Colonic mucosa (tissue), 4 donors: ENCODE results near the gene C1orf56. TPM values are rescaled to one million over a fixed set of nuclear protein-coding genes. Genes with fewer than 3 reads are reported as not detected.

Experiments used
- DNase-seq: peaks from one replicate; pipeline ENCODE4 v3.0.0-alpha.2; 2020
- H3K27ac ChIP-seq: fragments of 200-600 bp; one replicate; pipeline ENCODE4 v1.8.0; 2021
- H3K27me3 ChIP-seq: fragments of 200-600 bp; one replicate; pipeline ENCODE4 v1.8.0; 2021
- H3K36me3 ChIP-seq: fragments of 200-600 bp; one replicate; pipeline ENCODE4 v1.8.0; 2021
- H3K4me1 ChIP-seq: fragments of 200-600 bp; one replicate; pipeline ENCODE4 v1.8.0; 2021; ENCODE audit warnings: mild to moderate bottlenecking
- H3K4me3 ChIP-seq: fragments of 200-600 bp; one replicate; pipeline ENCODE4 v1.8.0; 2021
- H3K9ac ChIP-seq, 2 donors: one replicate each; pipeline ENCODE4 v1.7.0; 2013; ENCODE audit warnings: control low read depth in 2 of 2, low read depth in 2 of 2, low read length in 2 of 2
- H3K9me3 ChIP-seq: fragments of 200-600 bp; one replicate; pipeline ENCODE4 v1.8.0; 2021
- CTCF ChIP-seq: fragments of 200-600 bp; IDR thresholded peaks from one replicate; pipeline ENCODE4 v1.8.0; 2022; ENCODE audit warnings: antibody characterized with exemption, mild to moderate bottlenecking
- intact Hi-C: fragments of 100-400 bp; cut with DNase I; formaldehyde crosslinking; loops from one replicate; pipeline ENCODE4 v1.14.1; 2022
- total RNA-seq, 2 donors: library from RNA; stranded (reverse); fragmentation: NEBNext Ultra II Directional in 1 of 2; extraction: Animal tissue kit (Norgen Biotek cat#: 25700) in 1 of 2; gene quantifications; one replicate each; pipeline ENCODE4 v1.2.1, GENCODE V29; 2021
- donor health status: healthy.
- donor health status: DM: no; HTN: no; CAD: no.
- donor health status: DM: no; HTN: no; CAD: no.

C1orf56 gene
- total RNA-seq, 2 donors from 2014 or later = 2.6 to 3.2 TPM

- Histone ChIP-seq H3K4me3 (no peak overlapping the region), H3K27ac (no peak overlapping the region), H3K4me1 (no peaks in the 10 kb centered on the region), H3K36me3 (peaks cover 3% of the 10 kb centered on the region), H3K27me3 (no peaks in the 10 kb centered on the region), H3K9ac (no peak overlapping the region), H3K9me3 (no peaks in the 10 kb centered on the region)
- peak; percentile 83 for DNase-seq
- TF ChIP-seq CTCF = peak; percentile 48
- intact Hi-C loops = loop anchor here (10.0 kb wide), 1 partner anchor 130 kb away; the partner anchor contains the start of gene TNFAIP8L2
These were observed 22.9 kb upstream of the C1orf56 start for GRCh38 chr1:151024540-151025146.

GRCh38 chr1:151026460-151026859 lies 21.1 kb upstream of the C1orf56 start:
- intact Hi-C loops = loop anchor here (10.0 kb wide), 1 partner anchor 128 kb away; the partner anchor contains the start of gene TNFAIP8L2

GRCh38 chr1:151032164-151032563 lies 15.4 kb upstream of the C1orf56 start:
- H3K27ac ChIP-seq = no peak overlapping the region
- intact Hi-C loops = no loop called here
- no peaks in the 10 kb centered on the region for H3K9me3 ChIP-seq
- no peak for TF ChIP-seq CTCF
- H3K27me3 ChIP-seq = no peaks in the 10 kb centered on the region
- H3K4me3 ChIP-seq = no peak overlapping the region
- peaks cover 5% of the 10 kb centered on the region for H3K36me3 ChIP-seq
- no peaks in the 10 kb centered on the region for H3K4me1 ChIP-seq
- no peak overlapping the region for H3K9ac ChIP-seq
- no peak for DNase-seq

More at GRCh38 chr1:151026460-151026859, 21.1 kb upstream of the C1orf56 start:
- Histone ChIP-seq H3K27me3 (no peaks in the 10 kb centered on the region), H3K9ac (no peak overlapping the region), H3K9me3 (no peaks in the 10 kb centered on the region), H3K36me3 (peaks cover 3% of the 10 kb centered on the region), H3K27ac (no peak overlapping the region), H3K4me3 (no peak overlapping the region), H3K4me1 (no peaks in the 10 kb centered on the region)
- TF ChIP-seq CTCF = no peak
- no peak for DNase-seq

- Histone ChIP-seq H3K27ac (no peak overlapping the region), H3K4me3 (no peak overlapping the region), H3K9me3 (no peaks in the 10 kb centered on the region), H3K4me1 (no peaks in the 10 kb centered on the region), H3K9ac (no peak overlapping the region), H3K27me3 (no peaks in the 10 kb centered on the region), H3K36me3 (peaks cover 5% of the 10 kb centered on the region)
- intact Hi-C loops = no loop called here
- no peak for DNase-seq
- TF ChIP-seq CTCF = no peak
These were observed 12.4 kb upstream of the C1orf56 start for GRCh38 chr1:151035167-151035566.

GRCh38 chr1:151036356-151036755 lies 11.2 kb upstream of the C1orf56 start, which contains the start of gene BNIPL:
BNIPL (plus strand) TSS chr1:151036586; CDS start chr1:151036726, 140 bp downstream.
- intact Hi-C loops = no loop called here
- Histone ChIP-seq H3K27ac (no peak within 1 kb of the TSS), H3K4me3 (no peak within 1 kb of the TSS), H3K36me3 (peaks cover 5% of the 10 kb centered on the region), H3K27me3 (no peaks in the 10 kb centered on the region), H3K9me3 (no peaks in the 10 kb centered on the region), H3K4me1 (no peaks in the 10 kb centered on the region), H3K9ac (no peak within 1 kb of the TSS)
- TF ChIP-seq CTCF = no peak
- DNase-seq = no peak
